K562 (cell line): ENCODE measurements around the gene CHURC1. TPM values are rescaled to one million over a fixed set of nuclear protein-coding genes. Genes with fewer than 3 reads are reported as not detected.

Source experiments
- ATAC-seq: fragments of 200-7000 bp; cut with Tn5 transposase; 3 replicates; pipeline ENCODE4 v1.9.1; 2020; ENCODE audit warnings: moderate library complexity
- BruUV-seq: library from RNA; stranded (reverse); fragments of 400-500 nt; replicated peaks from 2 replicates; lab custom pipeline; 2021; lab: Mats Ljungman, UMichigan
- CTCF ChIA-PET: fragments of 300-600 bp; formaldehyde crosslinking; extraction: SDS; loops from one replicate; lab custom pipeline; 2021; ENCODE audit warnings: low intra/inter-chr PET ratio; lab: Yijun Ruan, JAX
- POLR2A ChIA-PET: fragments of 300-600, 350-650 bp; sonication (Branson Sonifier 250); formaldehyde crosslinking; extraction: SDS; loops from one replicate; lab custom pipeline; 2021; ENCODE audit warnings: antibody characterized with exemption, inconsistent platforms; lab: Yijun Ruan, JAX
- DNase-seq, 4 experiments: peaks; one replicate each; pipeline versions ENCODE4 v3.0.0 to v3.0.0-alpha.2; 2011 to 2018; ENCODE audit warnings: low spot score in 3 of 4, mixed read lengths in 3 of 4; ENCODE audit errors: extremely low read depth in 1 of 4
- FAIRE-seq: peaks from 2 replicates; lab custom pipeline; 2011; peaks lifted over from hg19 to GRCh38; lab: Jason Lieb, UNC
- H2AFZ ChIP-seq: 2 replicates; pipeline ENCODE4 v1.6.0; 2011; ENCODE audit warnings: low read depth, low read length, control low read depth, inconsistent platforms
- H3K27ac ChIP-seq: fragments of 200-600 bp; 3 replicates; pipeline ENCODE4 v1.8.0; 2011; ENCODE audit warnings: low read depth, mild to moderate bottlenecking, control low read depth, inconsistent platforms, low read length, moderate library complexity, mixed read lengths; ENCODE audit errors: extremely low read depth
- H3K27me3 ChIP-seq, 2 experiments: fragments of 300-600 bp in 1 of 2; 2 replicates in 1 of 2; 3 replicates in 1 of 2; pipeline versions ENCODE4 v1.6.0 to v1.8.0; 2011; ENCODE audit warnings: inconsistent platforms in 2 of 2, low read length in 2 of 2, mild to moderate bottlenecking in 1 of 2, mixed read lengths in 1 of 2, moderate library complexity in 1 of 2; ENCODE audit not compliant: control insufficient read depth in 2 of 2, insufficient read depth in 2 of 2
- H3K36me3 ChIP-seq: fragments of 300-600 bp; 3 replicates; pipeline ENCODE4 v1.8.0; 2011; ENCODE audit warnings: mild to moderate bottlenecking, low read length, inconsistent platforms; ENCODE audit not compliant: control insufficient read depth, insufficient read depth
- H3K4me1 ChIP-seq, 2 experiments: fragments of 200-600 bp in 1 of 2; replicated peaks in 1 of 2; 2 replicates in 1 of 2; 3 replicates in 1 of 2; pipeline versions ENCODE4 v1.5.1 to v1.8.0; 2011; ENCODE audit warnings: inconsistent platforms in 2 of 2, low read length in 2 of 2, mild to moderate bottlenecking in 1 of 2, mixed read lengths in 1 of 2, moderate library complexity in 1 of 2; ENCODE audit not compliant: control insufficient read depth in 2 of 2, insufficient read depth in 2 of 2
- H3K4me2 ChIP-seq: 2 replicates; pipeline ENCODE4 v1.6.1; 2011; ENCODE audit warnings: low read length, control low read depth, inconsistent platforms, mixed read lengths; ENCODE audit not compliant: insufficient read depth
- H3K4me3 ChIP-seq: fragments of 200-600 bp; sonication (generic), shearing (Covaris generic); 2 replicates; pipeline ENCODE4 v1.5.1; 2016; ENCODE audit warnings: control low read depth, inconsistent platforms
- H3K79me2 ChIP-seq: fragments of 200-600 bp; 3 replicates; pipeline ENCODE4 v1.8.0; 2011; ENCODE audit warnings: low read length, inconsistent platforms; ENCODE audit not compliant: control insufficient read depth, insufficient read depth
- H3K9ac ChIP-seq, 2 experiments: 2 replicates each; pipeline versions ENCODE4 v1.6.0 to v1.6.1; 2011; ENCODE audit warnings: low read depth in 2 of 2, low read length in 2 of 2, control low read depth in 1 of 2, inconsistent platforms in 1 of 2, mild to moderate bottlenecking in 1 of 2, mixed read lengths in 1 of 2; ENCODE audit not compliant: insufficient read depth in 1 of 2
- H3K9me1 ChIP-seq: one replicate; pipeline ENCODE4 v1.6.0; 2011; ENCODE audit warnings: inconsistent platforms, mild to moderate bottlenecking, low read length, moderate library complexity; ENCODE audit not compliant: control insufficient read depth, insufficient read depth
- H3K9me3 ChIP-seq: replicated peaks from 2 replicates; pipeline ENCODE4 v1.5.1; 2011; ENCODE audit warnings: low read depth, low read length, inconsistent platforms; ENCODE audit not compliant: control insufficient read depth, insufficient read depth
- H4K20me1 ChIP-seq: replicated peaks from 2 replicates; pipeline ENCODE4 v1.6.1; 2011; ENCODE audit warnings: low read length, inconsistent platforms, mixed read lengths; ENCODE audit not compliant: control insufficient read depth, insufficient read depth
- BACH1 ChIP-seq: fragments of 200-800 bp; sonication (Bioruptor generic); IDR thresholded peaks from 2 replicates; pipeline ENCODE4 v1.6.1; 2016; ENCODE audit warnings: missing genetic modification characterization, missing compliant biosample characterization
- ILF3 ChIP-seq: fragments of 450-650 bp; IDR thresholded peaks from 2 replicates; pipeline ENCODE4 v1.6.1; 2018; ENCODE audit warnings: antibody characterized with exemption, mild to moderate bottlenecking, moderate library complexity, borderline replicate concordance
- REST ChIP-seq, 2 experiments: fragments of 450-650 bp; formaldehyde crosslinking in 1 of 2; IDR thresholded peaks; 2 replicates each; pipeline versions ENCODE4 v1.4.0 to v1.6.1; 2014 to 2020; ENCODE audit warnings: mild to moderate bottlenecking in 2 of 2, borderline replicate concordance in 1 of 2, low read depth in 1 of 2
- STAG1 ChIP-seq: sonication (generic); formaldehyde crosslinking; IDR thresholded peaks from 2 replicates; pipeline ENCODE4 v1.5.0; 2020; ENCODE audit warnings: missing genetic modification reagents, borderline replicate concordance
- ZBTB26 ChIP-seq: fragments of 450-650 bp; formaldehyde crosslinking; IDR thresholded peaks from 2 replicates; pipeline ENCODE4 v1.4.0; 2022; ENCODE audit warnings: missing genetic modification characterization
- ZFP36 ChIP-seq: fragments of 150-350 bp; IDR thresholded peaks from 2 replicates; pipeline ENCODE4 v1.6.1; 2018; ENCODE audit warnings: low read length, low read depth; ENCODE audit not compliant: partially characterized antibody
- ZNF79 ChIP-seq: fragments of 250-450 bp; sonication (Bioruptor Pico); IDR thresholded peaks from 2 replicates; pipeline ENCODE4 v1.4.0; 2020; ENCODE audit warnings: low read depth, mild to moderate bottlenecking, moderate library complexity
- WGBS: fragments of 100-300 bp; shearing (Covaris generic); methylation state at CpG from one replicate; pipeline ENCODE4 v1.1.6; 2016; ENCODE audit warnings: low coverage, mixed read lengths; ENCODE audit not compliant: insufficient coverage; ENCODE audit errors: missing lambda C conversion rate; 5-methylcytosine and 5-hydroxymethylcytosine counted together
- in situ Hi-C: fragments of 300-500 bp; cut with MboI; formaldehyde crosslinking; loops from 4 replicates; pipeline ENCODE4 v1.15.0; 2018; ENCODE audit warnings: inconsistent platforms, mixed read lengths
- intact Hi-C: fragments of 100-400 bp; cut with micrococcal nuclease; formaldehyde crosslinking; loops from 2 replicates; pipeline ENCODE4 v1.14.2; 2022
- polyA plus RNA-seq, 8 experiments: library from polyadenylated mRNA; depleted of rRNA in 4 of 8; stranded (reverse) in 5 of 8; unstranded in 3 of 8; fragments of >200 nt; fragmentation: Nextera tagmentation in 2 of 8; fragmentation: Illumina TruSeq in 1 of 8; extraction: Ambion mirVana in 2 of 8; extraction: Trizol in 1 of 8; gene quantifications; 2 replicates each; pipeline versions ENCODE4 v1.2.1 to v1.2.3, GENCODE V29; 2011 to 2014; ENCODE audit warnings: inconsistent platforms in 1 of 8, missing spikeins in 1 of 8
- total RNA-seq, 7 experiments: library from RNA; depleted of rRNA in 6 of 7; stranded (reverse); fragments of >200 nt in 6 of 7; fragmentation: Illumina TruSeq in 2 of 7; extraction: Trizol in 2 of 7; gene quantifications; 2 replicates each; pipeline versions ENCODE4 v1.2.1 to v1.2.3, GENCODE V29; 2011 to 2021; ENCODE audit warnings: low replicate concordance in 1 of 7

Gene CHURC1
- total and polyA plus RNA-seq, 9 of the 15 experiments (the other 6 are each of a cell fraction or from before 2014, with no cell fraction given): 27.3 to 239 (median 45.6) TPM

- peaks cover 0 to 3% of the 10 kb centered on the region in 2 experiments; a peak in 2 of 5 replicates for H3K4me1 ChIP-seq
- 38% methylated on average over 6 of the region's 9 CpGs for WGBS
- no peak overlapping the region for H3K27ac ChIP-seq
- H3K4me3 ChIP-seq: no peak overlapping the region
- H3K79me2 ChIP-seq: no peaks in the 10 kb centered on the region
- TF ChIP-seq REST (IDR thresholded peaks at IDR 0.05; ENCODE audit: borderline replicate concordance) (no peak), REST (CRISPR knock-in tag; IDR thresholded peaks at IDR 0.05; ENCODE audit: low read depth) (no peak), ZNF79 (CRISPR knock-in tag) (no peak), ZBTB26 (no peak), STAG1 (no peak), BACH1 (no peak), ZFP36 (no peak), ILF3 (no peak)
- H3K9me1 ChIP-seq: no peaks in the 10 kb centered on the region
- H4K20me1 ChIP-seq: no peaks in the 10 kb centered on the region
- intact Hi-C loops (no loop called here), in situ Hi-C loops (no loop called here)
- FAIRE-seq (no peak), DNase-seq (no peak), ATAC-seq (no peak)
- no peaks in the 10 kb centered on the region for H3K36me3 ChIP-seq
- POLR2A ChIA-PET: no interaction called here
- no peak overlapping the region for H2AFZ ChIP-seq
- peaks cover 0 to 5% of the 10 kb centered on the region in 2 experiments; a peak in 1 of 5 replicates for H3K27me3 ChIP-seq
- H3K4me2 ChIP-seq: no peak overlapping the region
- CTCF ChIA-PET: no interaction called here
- no TSS peak for BruUV-seq
- H3K9me3 ChIP-seq: no peaks in the 10 kb centered on the region
- H3K9ac ChIP-seq: no peak overlapping the region
These were observed 40.4 kb downstream of the CHURC1 start for GRCh38 chr14:64954491-64955240.
